Ishikawa (cell line): ENCODE data around the gene CNNM4.

ENCODE experiments used
- CEBPB ChIP-seq: IDR thresholded peaks from 2 replicates; pipeline ENCODE4 v1.6.1; 2012
- CREB1 ChIP-seq: IDR thresholded peaks from 2 replicates; pipeline ENCODE4 v1.6.1; 2012; ENCODE audit warnings: low read depth
- EGR1 ChIP-seq: IDR thresholded peaks from 2 replicates; pipeline ENCODE4 v1.6.1; 2012
- EP300 ChIP-seq: IDR thresholded peaks from 2 replicates; pipeline ENCODE4 v1.6.1; 2012; ENCODE audit warnings: borderline replicate concordance
- FOXM1 ChIP-seq: IDR thresholded peaks from 2 replicates; pipeline ENCODE4 v1.6.1; 2012; ENCODE audit warnings: low read depth, borderline replicate concordance
- MAX ChIP-seq: IDR thresholded peaks from 2 replicates; pipeline ENCODE4 v1.6.1; 2012
- NFIC ChIP-seq: IDR thresholded peaks from 2 replicates; pipeline ENCODE4 v1.6.1; 2012
- RAD21 ChIP-seq: IDR thresholded peaks from 2 replicates; pipeline ENCODE4 v1.6.1; 2012; ENCODE audit warnings: low read depth
- REST ChIP-seq: IDR thresholded peaks from 2 replicates; pipeline ENCODE4 v1.6.1; 2012; ENCODE audit warnings: low read depth, mild to moderate bottlenecking
- TAF1 ChIP-seq: IDR thresholded peaks from 2 replicates; pipeline ENCODE4 v1.6.1; 2012; ENCODE audit warnings: low read depth, mild to moderate bottlenecking
- TCF12 ChIP-seq: IDR thresholded peaks from 2 replicates; pipeline ENCODE4 v1.6.1; 2012; ENCODE audit warnings: low read depth
- TEAD4 ChIP-seq: IDR thresholded peaks from 2 replicates; pipeline ENCODE4 v1.6.1; 2012
- ZBTB7A ChIP-seq: IDR thresholded peaks from 2 replicates; pipeline ENCODE4 v1.6.1; 2012; ENCODE audit warnings: low read depth

- TF ChIP-seq NFIC (no peak), CEBPB (no peak), EP300 (no peak), CREB1 (no peak), TAF1 (no peak), RAD21 (no peak), TCF12 (no peak), ZBTB7A (no peak), REST (no peak), MAX (no peak), FOXM1 (no peak), EGR1 (no peak), TEAD4 (no peak)
These were observed 57.2 kb downstream of the CNNM4 start for GRCh38 chr2:96817882-96818281.
